NCI-H187 (cell line): Measurements from ENCODE around the gene HOXA1.
"Not testable (repeated sequence)": the region's sequence is repeated elsewhere in the genome, so short reads cannot be mapped to it uniquely, and the experiment has no call there.

ENCODE experiments used
- DNase-seq, 2 experiments: peaks; one replicate each; lab custom pipeline; 2025; lab: John Stamatoyannopoulos, UW

Gene HOXA1

GRCh38 chr7:27046854-27047549 lies 48.8 kb downstream of the HOXA1 start:
- DNase-seq, result no peak

DNA sequence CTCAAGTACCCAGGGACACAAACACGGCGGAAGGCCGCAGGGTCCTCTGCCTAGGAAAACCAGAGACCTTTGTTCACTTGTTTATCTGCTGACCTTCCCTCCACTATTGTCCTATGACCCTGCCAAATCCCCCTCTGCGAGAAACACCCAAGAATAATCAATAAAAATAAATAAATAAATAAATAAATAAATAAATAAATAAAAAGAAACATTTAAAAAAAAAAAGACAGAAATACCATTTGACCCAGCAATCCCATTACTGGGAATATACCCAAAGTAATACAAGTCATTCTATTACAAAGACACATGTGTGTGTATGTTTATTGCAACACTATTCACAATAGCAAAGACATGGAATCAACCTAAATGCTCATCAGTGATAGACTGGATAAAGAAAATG lies 49.8 kb downstream of the HOXA1 start:
- not testable (repeated sequence) for DNase-seq

DNA sequence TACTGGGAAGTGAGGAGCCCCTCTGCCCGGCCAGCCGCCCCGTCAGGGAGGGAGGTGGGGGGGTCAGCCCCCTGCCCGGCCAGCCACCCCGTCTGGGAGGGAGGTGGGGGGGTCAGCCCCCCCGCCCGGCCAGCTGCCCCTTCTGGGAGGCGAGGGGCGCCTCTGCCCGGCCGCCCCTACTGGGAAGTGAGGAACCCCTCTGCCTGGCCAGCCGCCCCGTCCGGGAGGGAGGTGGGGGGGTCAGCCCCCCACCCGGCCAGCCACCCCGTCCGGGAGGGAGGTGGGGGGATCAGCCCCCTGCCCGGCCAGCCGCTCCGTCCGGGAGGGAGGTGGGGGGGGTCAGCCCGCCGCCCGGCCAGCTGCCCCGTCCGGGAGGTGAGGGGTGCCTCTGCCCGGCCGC lies 50.7 kb downstream of the HOXA1 start:
- not testable (repeated sequence) for DNase-seq
